ENCODE measurements around the gene CCDC188. TPM values are rescaled to one million over a fixed set of nuclear protein-coding genes. Genes with fewer than 3 reads are reported as not detected.

CCDC188 gene
- total and polyA plus RNA-seq, 2 donors (not counting 1 experiment from before 2014, with no cell fraction given): not detected

DNA sequence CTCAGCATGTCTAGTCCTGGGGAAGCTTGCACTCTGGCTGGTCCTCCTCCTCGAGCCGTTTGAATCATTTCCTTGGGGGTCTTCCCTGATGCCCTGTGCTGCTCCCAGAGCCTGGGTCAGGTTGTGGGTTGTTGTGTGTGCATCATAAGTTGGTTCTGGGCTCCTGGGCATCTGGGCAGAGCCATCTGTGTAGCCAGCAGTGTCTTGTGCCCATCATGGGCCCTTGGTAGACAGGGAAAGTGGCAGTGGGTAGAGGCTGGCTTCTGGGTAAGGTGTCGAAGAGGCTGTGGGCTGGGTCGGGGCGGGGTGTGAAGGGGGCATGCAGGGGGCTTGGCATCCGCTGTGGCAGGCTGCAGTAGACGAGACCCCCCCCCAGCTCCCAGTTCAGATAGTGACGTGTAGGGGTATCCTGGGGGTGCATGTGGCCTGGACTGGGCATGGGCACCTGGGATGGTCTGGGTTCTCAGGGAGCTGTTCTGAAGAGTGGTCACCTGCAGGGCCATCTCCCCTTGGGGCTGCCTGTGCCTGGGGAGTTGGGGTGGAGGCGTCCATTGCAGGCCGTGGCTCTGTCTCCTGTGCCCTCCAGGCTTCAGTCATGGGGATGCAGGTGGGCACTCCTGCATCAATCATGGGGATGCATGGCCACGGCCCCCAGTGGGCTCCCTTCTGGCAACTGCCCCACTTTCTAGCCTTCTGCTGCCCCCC lies 26.6 kb downstream of the CCDC188 start:
- H3K9ac ChIP-seq (ENCODE audit: low read length): no peak overlapping the region
- H3K79me2 ChIP-seq (ENCODE audit: control insufficient read depth, insufficient read depth, low read length): peaks cover 50% of the 10 kb centered on the region
- POLR2A ChIA-PET: interaction anchor here (0.7 kb wide), 1 partner anchor 1746 kb away, joined by 7 read pairs; no protein-coding TSS in a partner anchor
- Mint-ChIP-seq H3K9me3 (ENCODE audit: insufficient read depth) (no peaks in the 10 kb centered on the region), H3K4me3 (no peak overlapping the region), H3K4me1 (peaks cover 4% of the 10 kb centered on the region), H3K27ac (no peak overlapping the region), H3K27me3 (no peaks in the 10 kb centered on the region)
- no peak overlapping the region for H3K27ac ChIP-seq (ENCODE audit: low read length in 2 of 2)
- H2AFZ ChIP-seq (ENCODE audit: insufficient read depth, low read depth, low read length, poor library complexity, severe bottlenecking): no peak overlapping the region
- H3K4me3 ChIP-seq (ENCODE audit: control extremely low read depth in 1 of 5, extremely low read depth in 1 of 5, insufficient read depth in 1 of 5, low read depth in 2 of 5, low read length in 4 of 5): no peak overlapping the region
- DNase-seq (no peak), ATAC-seq (ENCODE audit: low read depth) (no peak)
- H3K9me3 ChIP-seq (ENCODE audit: control extremely low read depth in 1 of 3, control insufficient read depth in 2 of 3, insufficient read depth in 1 of 3, low read length in 2 of 3): no peaks in the 10 kb centered on the region
- no peaks in the 10 kb centered on the region for H3K27me3 ChIP-seq (replicated peaks in 1 of 4; ENCODE audit: control extremely low read depth in 1 of 4, control insufficient read depth in 3 of 4, insufficient read depth in 4 of 4, low read length in 3 of 4)
- H3K36me3 ChIP-seq (replicated peaks in 1 of 2; ENCODE audit: control extremely low read depth in 1 of 2, control insufficient read depth in 1 of 2, extremely low read depth in 1 of 2, insufficient read depth in 2 of 2, low read length in 1 of 2): peaks cover 0 to 47% of the 10 kb centered on the region in 2 experiments
- H4K20me1 ChIP-seq (ENCODE audit: control insufficient read depth, insufficient read depth, low read length, poor library complexity, severe bottlenecking): peaks cover 53% of the 10 kb centered on the region
- TF ChIP-seq EZH2 (IDR thresholded peaks at IDR 0.05; ENCODE audit: borderline replicate concordance, insufficient read depth, low read depth, low read length, poor library complexity, severe bottlenecking) (no peak), CTCF (IDR thresholded peaks at IDR 0.05) (no peak)
- intact Hi-C loops (cut with micrococcal nuclease): no loop called here
- WGBS (ENCODE audit: insufficient coverage): 93% methylated on average over 6 of the region's 11 CpGs
- CTCF ChIA-PET: no interaction called here
- H3K4me1 ChIP-seq (ENCODE audit: control insufficient read depth in 2 of 2, insufficient read depth in 2 of 2, low read length in 2 of 2): peaks cover 0 to 8% of the 10 kb centered on the region in 2 donors
- H3K4me2 ChIP-seq (replicated peaks; ENCODE audit: low read depth, low read length, poor library complexity, severe bottlenecking): no peak overlapping the region

- intact Hi-C loops (cut with micrococcal nuclease): no loop called here
- H2AFZ ChIP-seq (ENCODE audit: insufficient read depth, low read depth, low read length, poor library complexity, severe bottlenecking): no peak overlapping the region
- peaks cover 0 to 47% of the 10 kb centered on the region in 2 experiments for H3K36me3 ChIP-seq (replicated peaks in 1 of 2; ENCODE audit: control extremely low read depth in 1 of 2, control insufficient read depth in 1 of 2, extremely low read depth in 1 of 2, insufficient read depth in 2 of 2, low read length in 1 of 2)
- ChIA-PET POLR2A (interaction anchor here (0.7 kb wide), 1 partner anchor 1747 kb away, joined by 7 read pairs; no protein-coding TSS in a partner anchor), CTCF (no interaction called here)
- Mint-ChIP-seq H3K27me3 (no peaks in the 10 kb centered on the region), H3K9me3 (ENCODE audit: insufficient read depth) (no peaks in the 10 kb centered on the region), H3K4me1 (peaks cover 9% of the 10 kb centered on the region), H3K4me3 (no peak overlapping the region), H3K27ac (no peak overlapping the region)
- no peak for TF ChIP-seq EZH2 (IDR thresholded peaks at IDR 0.05; ENCODE audit: borderline replicate concordance, insufficient read depth, low read depth, low read length, poor library complexity, severe bottlenecking)
- TF ChIP-seq CTCF (IDR thresholded peaks at IDR 0.05): no peak
- H3K79me2 ChIP-seq (ENCODE audit: control insufficient read depth, insufficient read depth, low read length): peaks cover 57% of the 10 kb centered on the region
- 98% methylated on average over 13 of the region's 13 CpGs for WGBS (ENCODE audit: insufficient coverage)
- DNase-seq (no peak), ATAC-seq (ENCODE audit: low read depth) (no peak)
- H3K9me3 ChIP-seq (ENCODE audit: control extremely low read depth in 1 of 3, control insufficient read depth in 2 of 3, insufficient read depth in 1 of 3, low read length in 2 of 3): no peaks in the 10 kb centered on the region
- H3K4me3 ChIP-seq (ENCODE audit: control extremely low read depth in 1 of 5, extremely low read depth in 1 of 5, insufficient read depth in 1 of 5, low read depth in 2 of 5, low read length in 4 of 5): no peak overlapping the region
- H3K27me3 ChIP-seq (replicated peaks in 1 of 4; ENCODE audit: control extremely low read depth in 1 of 4, control insufficient read depth in 3 of 4, insufficient read depth in 4 of 4, low read length in 3 of 4): no peaks in the 10 kb centered on the region
- no peak overlapping the region for H3K27ac ChIP-seq (ENCODE audit: low read length in 2 of 2)
- H3K4me2 ChIP-seq (replicated peaks; ENCODE audit: low read depth, low read length, poor library complexity, severe bottlenecking): no peak overlapping the region
- H3K4me1 ChIP-seq (ENCODE audit: control insufficient read depth in 2 of 2, insufficient read depth in 2 of 2, low read length in 2 of 2): peaks cover 5 to 15% of the 10 kb centered on the region in 2 donors
- no peak overlapping the region for H3K9ac ChIP-seq (ENCODE audit: low read length)
- peaks cover 60% of the 10 kb centered on the region for H4K20me1 ChIP-seq (ENCODE audit: control insufficient read depth, insufficient read depth, low read length, poor library complexity, severe bottlenecking)
Measured at GRCh38 chr22:20123366-20124082, 27.3 kb downstream of the CCDC188 start.
